ENCODE results near the gene SCAPER.

Gene SCAPER

DNA sequence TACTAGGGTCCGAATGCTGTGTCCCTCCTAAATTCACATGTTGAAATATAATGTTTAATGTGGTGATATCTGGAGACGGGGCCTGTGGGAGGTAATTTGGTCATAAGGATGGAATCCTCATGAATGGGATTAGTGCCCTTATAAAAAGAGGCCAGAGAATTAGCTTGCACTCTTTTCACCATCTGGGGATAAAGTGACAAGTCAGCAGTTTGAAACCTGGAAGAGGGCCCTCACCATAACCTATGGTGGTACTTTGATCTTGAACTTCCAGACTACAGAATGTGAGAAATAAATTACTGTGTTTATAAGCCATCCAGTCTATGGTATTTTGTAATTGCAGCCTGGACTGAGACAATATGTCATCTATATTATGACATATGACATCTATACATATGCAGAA, 436.4 kb downstream of the SCAPER start:
- Histone ChIP-seq H3K9me3 (ENCODE audit: control insufficient read depth, low read length) (no peaks in the 10 kb centered on the region), H3K27ac (no peak overlapping the region), H3K9ac (no peak overlapping the region), H3K4me2 (ENCODE audit: low read length) (no peak overlapping the region), H3K36me3 (ENCODE audit: control insufficient read depth, insufficient read depth, low read length) (no peaks in the 10 kb centered on the region), H3K4me1 (no peaks in the 10 kb centered on the region), H3K27me3 (ENCODE audit: control insufficient read depth, insufficient read depth, low read length) (no peaks in the 10 kb centered on the region), H3K79me2 (no peaks in the 10 kb centered on the region), H3K4me3 (ENCODE audit: low read depth, low read length) (no peak overlapping the region), H2AFZ (no peak overlapping the region)
- TF ChIP-seq, protein P1, sequence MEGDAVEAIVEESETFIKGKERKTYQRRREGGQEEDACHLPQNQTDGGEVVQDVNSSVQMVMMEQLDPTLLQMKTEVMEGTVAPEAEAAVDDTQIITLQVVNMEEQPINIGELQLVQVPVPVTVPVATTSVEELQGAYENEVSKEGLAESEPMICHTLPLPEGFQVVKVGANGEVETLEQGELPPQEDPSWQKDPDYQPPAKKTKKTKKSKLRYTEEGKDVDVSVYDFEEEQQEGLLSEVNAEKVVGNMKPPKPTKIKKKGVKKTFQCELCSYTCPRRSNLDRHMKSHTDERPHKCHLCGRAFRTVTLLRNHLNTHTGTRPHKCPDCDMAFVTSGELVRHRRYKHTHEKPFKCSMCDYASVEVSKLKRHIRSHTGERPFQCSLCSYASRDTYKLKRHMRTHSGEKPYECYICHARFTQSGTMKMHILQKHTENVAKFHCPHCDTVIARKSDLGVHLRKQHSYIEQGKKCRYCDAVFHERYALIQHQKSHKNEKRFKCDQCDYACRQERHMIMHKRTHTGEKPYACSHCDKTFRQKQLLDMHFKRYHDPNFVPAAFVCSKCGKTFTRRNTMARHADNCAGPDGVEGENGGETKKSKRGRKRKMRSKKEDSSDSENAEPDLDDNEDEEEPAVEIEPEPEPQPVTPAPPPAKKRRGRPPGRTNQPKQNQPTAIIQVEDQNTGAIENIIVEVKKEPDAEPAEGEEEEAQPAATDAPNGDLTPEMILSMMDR (IDR thresholded peaks at IDR 0.05) = no peak

DNA sequence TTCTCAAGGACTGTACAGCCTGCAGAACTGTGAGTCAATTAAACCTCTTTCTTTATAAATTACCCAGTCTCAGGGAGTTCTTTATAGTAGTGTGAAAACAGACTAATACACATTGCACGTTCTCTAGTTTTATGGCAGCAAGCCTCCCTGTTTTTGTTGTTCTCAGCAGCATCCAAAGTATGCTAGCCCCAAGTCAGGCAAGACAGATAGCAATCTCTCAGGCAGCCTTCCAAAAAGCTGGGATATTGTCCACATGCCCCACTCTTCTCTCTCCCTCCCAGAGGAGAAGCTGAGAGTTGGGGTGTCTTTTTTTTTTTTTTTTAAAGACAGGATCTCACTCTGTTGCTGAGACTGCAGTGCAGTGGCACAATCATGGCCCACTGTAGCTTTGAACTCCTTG, 438.0 kb downstream of the SCAPER start:
- H3K36me3 ChIP-seq (ENCODE audit: control insufficient read depth, insufficient read depth, low read length) = no peaks in the 10 kb centered on the region
- H3K9ac ChIP-seq = no peak overlapping the region
- no peak overlapping the region for H3K4me2 ChIP-seq (ENCODE audit: low read length)
- H3K27ac ChIP-seq = no peak overlapping the region
- H3K27me3 ChIP-seq (ENCODE audit: control insufficient read depth, insufficient read depth, low read length) = no peaks in the 10 kb centered on the region
- H3K4me3 ChIP-seq (ENCODE audit: low read depth, low read length) = no peak overlapping the region
- H3K9me3 ChIP-seq (ENCODE audit: control insufficient read depth, low read length) = no peaks in the 10 kb centered on the region
- H3K4me1 ChIP-seq = no peaks in the 10 kb centered on the region
- H3K79me2 ChIP-seq = no peaks in the 10 kb centered on the region
- TF ChIP-seq, protein P1 (IDR thresholded peaks at IDR 0.05) = no peak
- no peak overlapping the region for H2AFZ ChIP-seq

DNA sequence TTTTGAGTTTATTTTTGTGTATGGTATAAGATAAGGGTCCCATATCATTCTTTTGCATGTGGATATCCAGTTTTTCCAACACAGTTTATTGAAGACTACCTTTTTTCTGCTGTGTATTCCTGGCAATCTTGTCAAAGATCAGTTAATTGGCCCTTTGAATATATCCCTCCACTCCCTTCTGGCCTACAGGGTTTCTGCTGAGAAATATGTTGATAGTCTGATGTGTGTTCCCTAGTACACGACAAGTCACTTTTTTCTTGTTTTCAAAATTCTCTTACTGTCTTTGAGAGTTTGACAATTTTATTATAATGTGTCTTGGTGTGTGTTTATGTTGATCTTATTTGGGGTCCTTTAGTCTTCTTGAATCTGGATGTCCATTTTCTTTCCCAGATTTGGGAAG, 439.4 kb downstream of the SCAPER start:
- no peak overlapping the region for H3K4me3 ChIP-seq (ENCODE audit: low read depth, low read length)
- H2AFZ ChIP-seq = no peak overlapping the region
- no peak overlapping the region for H3K4me2 ChIP-seq (ENCODE audit: low read length)
- H3K4me1 ChIP-seq = no peaks in the 10 kb centered on the region
- no peaks in the 10 kb centered on the region for H3K9me3 ChIP-seq (ENCODE audit: control insufficient read depth, low read length)
- TF ChIP-seq, protein P1 (IDR thresholded peaks at IDR 0.05) = no peak
- H3K9ac ChIP-seq = no peak overlapping the region
- no peak overlapping the region for H3K27ac ChIP-seq
- no peaks in the 10 kb centered on the region for H3K27me3 ChIP-seq (ENCODE audit: control insufficient read depth, insufficient read depth, low read length)
- no peaks in the 10 kb centered on the region for H3K36me3 ChIP-seq (ENCODE audit: control insufficient read depth, insufficient read depth, low read length)
- H3K79me2 ChIP-seq = no peaks in the 10 kb centered on the region

DNA sequence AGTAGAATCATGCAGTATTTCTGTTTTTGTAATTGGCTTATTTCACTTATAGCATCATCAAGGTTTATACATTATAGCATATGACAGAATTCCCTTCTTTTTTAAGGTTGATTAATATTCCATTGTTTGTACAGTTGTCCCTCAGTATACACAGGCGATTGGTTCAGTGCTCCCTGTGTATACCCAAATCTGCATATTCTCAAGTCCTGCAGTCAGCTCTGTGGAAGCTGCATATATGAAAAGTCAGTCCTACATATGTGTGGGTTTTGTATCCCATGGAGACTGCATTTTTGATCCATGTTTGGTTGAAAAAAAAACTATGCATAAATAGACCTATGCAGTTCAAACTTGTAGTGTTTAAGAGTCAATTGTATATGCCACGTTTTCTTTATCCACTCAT, 440.9 kb downstream of the SCAPER start:
- Histone ChIP-seq H3K9ac (no peak overlapping the region), H3K4me2 (ENCODE audit: low read length) (no peak overlapping the region), H2AFZ (no peak overlapping the region), H3K4me1 (no peaks in the 10 kb centered on the region), H3K4me3 (ENCODE audit: low read depth, low read length) (no peak overlapping the region), H3K79me2 (no peaks in the 10 kb centered on the region), H3K36me3 (ENCODE audit: control insufficient read depth, insufficient read depth, low read length) (no peaks in the 10 kb centered on the region), H3K9me3 (ENCODE audit: control insufficient read depth, low read length) (no peaks in the 10 kb centered on the region), H3K27me3 (ENCODE audit: control insufficient read depth, insufficient read depth, low read length) (no peaks in the 10 kb centered on the region), H3K27ac (no peak overlapping the region)
- TF ChIP-seq, protein P1 (IDR thresholded peaks at IDR 0.05) = no peak

DNA sequence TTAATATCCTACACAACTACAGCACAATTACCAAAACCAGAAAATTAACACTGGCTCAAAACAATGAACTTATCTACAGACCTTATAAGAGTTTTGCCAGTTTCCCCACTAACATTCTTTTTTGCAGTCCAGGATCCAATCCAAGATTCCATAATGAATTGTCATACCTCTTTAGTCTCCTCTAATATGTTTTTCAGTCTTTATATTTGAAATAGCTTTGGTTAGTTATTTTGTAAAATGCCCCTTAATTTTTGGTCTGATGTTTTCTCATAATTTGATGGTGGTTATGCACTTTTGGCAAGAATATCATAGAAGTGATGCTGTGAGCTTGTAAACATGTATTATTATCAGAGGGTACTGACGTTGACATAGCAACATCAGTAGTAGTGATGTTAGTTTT, 444.3 kb downstream of the SCAPER start:
- Histone ChIP-seq H3K27ac (no peak overlapping the region), H3K4me1 (no peaks in the 10 kb centered on the region), H3K36me3 (ENCODE audit: control insufficient read depth, insufficient read depth, low read length) (no peaks in the 10 kb centered on the region), H3K9me3 (ENCODE audit: control insufficient read depth, low read length) (no peaks in the 10 kb centered on the region), H3K79me2 (no peaks in the 10 kb centered on the region), H3K4me3 (ENCODE audit: low read depth, low read length) (no peak overlapping the region), H3K4me2 (ENCODE audit: low read length) (no peak overlapping the region), H3K9ac (no peak overlapping the region), H3K27me3 (ENCODE audit: control insufficient read depth, insufficient read depth, low read length) (no peaks in the 10 kb centered on the region), H2AFZ (no peak overlapping the region)
- TF ChIP-seq, protein P1 (IDR thresholded peaks at IDR 0.05) = no peak
